ENCODE data around the gene NCKAP1. TPM values are rescaled to one million over a fixed set of nuclear protein-coding genes. Genes with fewer than 3 reads are reported as not detected.
"Not testable (repeated sequence)": the region's sequence is repeated elsewhere in the genome, so short reads cannot be mapped to it uniquely, and the experiment has no call there.

NCKAP1 gene
- total RNA-seq, 1 experiment from 2014 or later: 112 TPM

GRCh38 chr2:182893666-182894065, 144.6 kb downstream of the NCKAP1 start:
- no peak overlapping the region for H4K5ac ChIP-seq (ENCODE audit: insufficient read length, low read depth, low read length)
- Mint-ChIP-seq H3K4me1 (no peaks in the 10 kb centered on the region), H3K9me3 (no peaks in the 10 kb centered on the region; a peak in 1 of 5 replicates), H3K27ac (no peak overlapping the region), H3K36me3 (ENCODE audit: insufficient read depth in 1 of 3, low read depth in 3 of 3) (no peaks in the 10 kb centered on the region; a peak in 1 of 7 replicates), H3K27me3 (ENCODE audit: low read depth) (peaks cover 2% of the 10 kb centered on the region; the same call in 1 of the 2 replicates), H3K4me3 (no peak overlapping the region)
- no peaks in the 10 kb centered on the region for H3K79me2 ChIP-seq (ENCODE audit: insufficient read depth, low read length)
- TF ChIP-seq CTCF (conservative IDR thresholded peaks at IDR 0.05): no peak
- H3K23ac ChIP-seq (ENCODE audit: insufficient read length, low read depth, low read length): no peak overlapping the region
- no peak overlapping the region for H3K27ac ChIP-seq (ENCODE audit: insufficient read length, low read depth, low read length)
- no peak overlapping the region for H4K91ac ChIP-seq (ENCODE audit: insufficient read length, low read depth, low read length)
- H2BK20ac ChIP-seq (ENCODE audit: low read depth, low read length, poor library complexity, severe bottlenecking): no peak overlapping the region
- H2AFZ ChIP-seq (ENCODE audit: low read length): no peak overlapping the region
- H3K4me1 ChIP-seq (ENCODE audit: insufficient read depth, low read length): no peaks in the 10 kb centered on the region
- no peaks in the 10 kb centered on the region for H4K20me1 ChIP-seq (ENCODE audit: control insufficient read depth, insufficient read depth, insufficient read length)
- H2BK12ac ChIP-seq (ENCODE audit: insufficient read length, low read depth, low read length): no peak overlapping the region
- no peak overlapping the region for H2BK5ac ChIP-seq (ENCODE audit: insufficient read length, low read length)
- no peaks in the 10 kb centered on the region; the same call in 1 of the 2 replicates for H3K27me3 ChIP-seq (ENCODE audit: insufficient read depth, low read length)
- no peak overlapping the region for H2BK120ac ChIP-seq (ENCODE audit: low read depth, low read length, poor library complexity, severe bottlenecking)
- WGBS (ENCODE audit: extremely low coverage, insufficient read length, low lambda C conversion rate): no CpG with 5 or more reads among the region's 11 CpGs
- H3K14ac ChIP-seq (ENCODE audit: insufficient read depth, low read length): no peak overlapping the region
- H3K79me1 ChIP-seq (ENCODE audit: insufficient read depth, low read depth, low read length, poor library complexity, severe bottlenecking): no peaks in the 10 kb centered on the region
- no peak overlapping the region for H3K4ac ChIP-seq (ENCODE audit: low read depth, low read length)
- no peak overlapping the region for H3K56ac ChIP-seq (ENCODE audit: insufficient read length, low read depth, low read length)
- no peak overlapping the region for H2AK5ac ChIP-seq (ENCODE audit: insufficient read length, low read length)
- no peak for DNase-seq
- H3K4me2 ChIP-seq (ENCODE audit: insufficient read depth, insufficient read length, low read length): no peak overlapping the region
- no peak overlapping the region for H4K8ac ChIP-seq (replicated peaks; ENCODE audit: insufficient read length, low read depth, low read length)
- no peaks in the 10 kb centered on the region for H3K9me3 ChIP-seq (ENCODE audit: control insufficient read depth, low read depth, low read length)
- H2BK15ac ChIP-seq (ENCODE audit: low read depth, low read length): no peak overlapping the region
- H3K9ac ChIP-seq (ENCODE audit: extremely low read depth, insufficient read length, low read length): no peak overlapping the region
- no peaks in the 10 kb centered on the region for H3K23me2 ChIP-seq (ENCODE audit: insufficient read length, low read depth, low read length, poor library complexity, severe bottlenecking)
- H3T11ph ChIP-seq (ENCODE audit: low read length): no peak overlapping the region
- no peak overlapping the region for H3K18ac ChIP-seq (ENCODE audit: insufficient read length, low read depth, low read length)

GRCh38 chr2:182893035-182893434, 145.2 kb downstream of the NCKAP1 start:
- not testable (repeated sequence) for H3K23ac ChIP-seq (ENCODE audit: insufficient read length, low read depth, low read length); H3T11ph ChIP-seq (ENCODE audit: low read length); H3K56ac ChIP-seq (ENCODE audit: insufficient read length, low read depth, low read length); H3K27ac Mint-ChIP-seq; H3K36me3 Mint-ChIP-seq (ENCODE audit: insufficient read depth in 1 of 3, low read depth in 3 of 3); H4K8ac ChIP-seq (replicated peaks; ENCODE audit: insufficient read length, low read depth, low read length); H3K4ac ChIP-seq (ENCODE audit: low read depth, low read length); H2BK120ac ChIP-seq (ENCODE audit: low read depth, low read length, poor library complexity, severe bottlenecking); H3K23me2 ChIP-seq (ENCODE audit: insufficient read length, low read depth, low read length, poor library complexity, severe bottlenecking); H3K9me3 Mint-ChIP-seq; DNase-seq; H3K79me1 ChIP-seq (ENCODE audit: insufficient read depth, low read depth, low read length, poor library complexity, severe bottlenecking); H3K4me2 ChIP-seq (ENCODE audit: insufficient read depth, insufficient read length, low read length); H3K9ac ChIP-seq (ENCODE audit: extremely low read depth, insufficient read length, low read length); H4K5ac ChIP-seq (ENCODE audit: insufficient read length, low read depth, low read length); H3K79me2 ChIP-seq (ENCODE audit: insufficient read depth, low read length); H2BK12ac ChIP-seq (ENCODE audit: insufficient read length, low read depth, low read length); H3K18ac ChIP-seq (ENCODE audit: insufficient read length, low read depth, low read length); H3K14ac ChIP-seq (ENCODE audit: insufficient read depth, low read length); H3K27me3 Mint-ChIP-seq (ENCODE audit: low read depth); H4K20me1 ChIP-seq (ENCODE audit: control insufficient read depth, insufficient read depth, insufficient read length); H3K27ac ChIP-seq (ENCODE audit: insufficient read length, low read depth, low read length); H3K4me3 Mint-ChIP-seq; H2BK5ac ChIP-seq (ENCODE audit: insufficient read length, low read length); H2BK20ac ChIP-seq (ENCODE audit: low read depth, low read length, poor library complexity, severe bottlenecking); H3K4me1 Mint-ChIP-seq; H2BK15ac ChIP-seq (ENCODE audit: low read depth, low read length); H3K9me3 ChIP-seq (ENCODE audit: control insufficient read depth, low read depth, low read length); H3K4me1 ChIP-seq (ENCODE audit: insufficient read depth, low read length); H2AFZ ChIP-seq (ENCODE audit: low read length); H2AK5ac ChIP-seq (ENCODE audit: insufficient read length, low read length); H3K27me3 ChIP-seq (ENCODE audit: insufficient read depth, low read length); H4K91ac ChIP-seq (ENCODE audit: insufficient read length, low read depth, low read length)
- no CpG with 5 or more reads among the region's 7 CpGs for whole genome bisulfite sequencing (ENCODE audit: extremely low coverage, insufficient read length, low lambda C conversion rate)

Data from H9 (cell line).